Hepatocyte (in vitro differentiated cells): ENCODE data around the gene GIMAP7. TPM values are rescaled to one million over a fixed set of nuclear protein-coding genes. Genes with fewer than 3 reads are reported as not detected.

ENCODE experiments used
- DNase-seq: peaks from one replicate; pipeline ENCODE4 v3.0.0-alpha.2; 2016; ENCODE audit warnings: low spot score
- H2AFZ ChIP-seq: fragments of 200-600 bp; sonication (generic); 2 replicates; pipeline ENCODE4 v1.6.0; 2016; ENCODE audit warnings: antibody characterized with exemption, mild to moderate bottlenecking
- H3K27ac ChIP-seq: fragments of 200-600 bp; sonication (generic); 2 replicates; pipeline ENCODE4 v1.5.1; 2016; ENCODE audit warnings: mild to moderate bottlenecking
- H3K27me3 ChIP-seq: fragments of 200-600 bp; sonication (generic); 2 replicates; pipeline ENCODE4 v1.6.1; 2016
- H3K36me3 ChIP-seq: fragments of 200-600 bp; sonication (generic); replicated peaks from 2 replicates; pipeline ENCODE4 v1.5.1; 2016; ENCODE audit warnings: low read depth; ENCODE audit not compliant: insufficient read depth
- H3K4me1 ChIP-seq: fragments of 200-600 bp; sonication (generic); 2 replicates; pipeline ENCODE4 v1.5.1; 2016; ENCODE audit warnings: mild to moderate bottlenecking, moderate library complexity; ENCODE audit not compliant: insufficient read depth
- H3K4me2 ChIP-seq: fragments of 200-600 bp; sonication (generic); 2 replicates; pipeline ENCODE4 v1.6.0; 2016
- H3K4me3 ChIP-seq: fragments of 200-600 bp; sonication (generic); 2 replicates; pipeline ENCODE4 v1.5.1; 2016; ENCODE audit warnings: mild to moderate bottlenecking
- H3K79me2 ChIP-seq: fragments of 200-600 bp; sonication (generic); 2 replicates; pipeline ENCODE4 v1.6.0; 2017; ENCODE audit warnings: mild to moderate bottlenecking
- H3K9me2 ChIP-seq: fragments of 200-600 bp; sonication (generic); replicated peaks from 2 replicates; pipeline ENCODE4 v1.6.0; 2017; ENCODE audit warnings: mild to moderate bottlenecking; ENCODE audit not compliant: insufficient read depth
- H3K9me3 ChIP-seq: fragments of 200-600 bp; sonication (generic); 2 replicates; pipeline ENCODE4 v1.5.1; 2016; ENCODE audit warnings: low read depth, mild to moderate bottlenecking
- H4K20me1 ChIP-seq: fragments of 200-600 bp; sonication (generic); 2 replicates; pipeline ENCODE4 v1.6.0; 2016; ENCODE audit warnings: mild to moderate bottlenecking; ENCODE audit not compliant: insufficient read depth, poor library complexity, severe bottlenecking
- CTCF ChIP-seq: fragments of 200-600 bp; sonication (generic); IDR thresholded peaks from 2 replicates; pipeline ENCODE4 v1.5.1; 2016; ENCODE audit warnings: antibody characterized with exemption, mild to moderate bottlenecking; ENCODE audit not compliant: poor library complexity
- EZH2 ChIP-seq: fragments of 200-600 bp; sonication (generic); IDR thresholded peaks from 2 replicates; pipeline ENCODE4 v1.6.1; 2016; ENCODE audit warnings: antibody characterized with exemption, mild to moderate bottlenecking, borderline replicate concordance
- EZH2phosphoT487 ChIP-seq: fragments of 200-600 bp; sonication (generic); IDR thresholded peaks from one replicate; pipeline ENCODE4 v1.6.1; 2018; ENCODE audit warnings: antibody characterized with exemption, mild to moderate bottlenecking, low read depth, moderate library complexity; ENCODE audit not compliant: unreplicated experiment, severe bottlenecking
- WGBS: methylation state at CpG from one replicate; pipeline ENCODE4 v1.1.6; 2016; ENCODE audit warnings: low lambda C conversion rate; ENCODE audit errors: missing lambda C conversion rate; 5-methylcytosine and 5-hydroxymethylcytosine counted together
- polyA plus RNA-seq: library from polyadenylated mRNA; unstranded; fragments of >200 nt; fragmentation: Nextera tagmentation; extraction: Ambion mirVana; gene quantifications from 2 replicates; pipeline ENCODE4 v1.2.1, GENCODE V29; 2016
- total RNA-seq: library from RNA; depleted of rRNA; stranded (reverse); fragments of >200 nt; gene quantifications from 2 replicates; pipeline ENCODE4 v1.2.3, GENCODE V29; 2014

Gene GIMAP7
- total RNA-seq (0.12 and 0.33 TPM in 2 replicates), polyA plus RNA-seq (0.19 and 0.28 TPM in 2 replicates)

GRCh38 chr7:150514748-150515222 lies at the start of gene GIMAP7:
GIMAP7 (plus strand) TSS chr7:150514872; CDS start chr7:150519975, 5,103 bp downstream.
- no peaks in the 10 kb centered on the region for H3K9me2 ChIP-seq
- H3K27me3 ChIP-seq, result no peaks in the 10 kb centered on the region
- no peaks in the 10 kb centered on the region for H4K20me1 ChIP-seq
- H3K9me3 ChIP-seq, result no peaks in the 10 kb centered on the region
- H2AFZ ChIP-seq, result no peak within 1 kb of the TSS
- peaks cover 3% of the 10 kb centered on the region for H3K4me1 ChIP-seq
- TF ChIP-seq EZH2phosphoT487, result no peak
- no peak for TF ChIP-seq CTCF
- no peak for TF ChIP-seq EZH2
- H3K36me3 ChIP-seq, result no peaks in the 10 kb centered on the region
- peak; percentile 9 for DNase-seq
- no peak within 1 kb of the TSS for H3K27ac ChIP-seq
- peak within 1 kb of the TSS; percentile 51 for H3K4me2 ChIP-seq
- H3K79me2 ChIP-seq, result no peaks in the 10 kb centered on the region
- H3K4me3 ChIP-seq, result no peak within 1 kb of the TSS
- WGBS, result 59% methylated on average over 3 of the region's 3 CpGs

GRCh38 chr7:150464962-150465361 lies 49.7 kb upstream of the GIMAP7 start:
- Histone ChIP-seq H3K79me2 (no peaks in the 10 kb centered on the region), H4K20me1 (no peaks in the 10 kb centered on the region), H3K27ac (no peak overlapping the region), H3K4me3 (no peak overlapping the region), H3K9me2 (no peaks in the 10 kb centered on the region), H3K9me3 (no peaks in the 10 kb centered on the region), H3K36me3 (no peaks in the 10 kb centered on the region), H3K27me3 (peaks cover 3% of the 10 kb centered on the region), H3K4me2 (no peak overlapping the region), H2AFZ (no peak overlapping the region), H3K4me1 (no peaks in the 10 kb centered on the region)
- TF ChIP-seq EZH2, result no peak
- TF ChIP-seq CTCF, result no peak
- no peak for TF ChIP-seq EZH2phosphoT487
- 93% methylated on average over 1 of the region's 1 CpG for WGBS
- DNase-seq, result no peak

- Histone ChIP-seq H4K20me1 (no peaks in the 10 kb centered on the region), H3K79me2 (no peaks in the 10 kb centered on the region), H3K4me2 (no peak overlapping the region), H2AFZ (no peak overlapping the region), H3K27me3 (peaks cover 3% of the 10 kb centered on the region), H3K27ac (no peak overlapping the region), H3K36me3 (no peaks in the 10 kb centered on the region), H3K4me3 (no peak overlapping the region), H3K4me1 (no peaks in the 10 kb centered on the region), H3K9me3 (no peaks in the 10 kb centered on the region), H3K9me2 (no peaks in the 10 kb centered on the region)
- no peak for DNase-seq
- WGBS, result 88% methylated on average over 2 of the region's 2 CpGs
- no peak for TF ChIP-seq EZH2phosphoT487
- no peak for TF ChIP-seq EZH2
- no peak for TF ChIP-seq CTCF
These were observed 49.3 kb upstream of the GIMAP7 start for GRCh38 chr7:150465414-150465813.
